ENCODE measurements around the gene AUTS2.

AUTS2 gene

GRCh38 chr7:69907720-69908119 lies 309.4 kb downstream of the AUTS2 start:
- no peak overlapping the region for H3K4me3 ChIP-seq (ENCODE audit: low read depth, low read length)
- DNase-seq (ENCODE audit: low read depth) = no peak
- TF ChIP-seq CTCF (IDR thresholded peaks at IDR 0.05; ENCODE audit: low read depth, low read length, missing control alignments) = no peak
- in situ Hi-C loops (cut with HindIII; ENCODE audit: low sequenced_read_pairs) = no loop called here

- in situ Hi-C loops (cut with HindIII; ENCODE audit: low sequenced_read_pairs) = no loop called here
- no peak overlapping the region for H3K4me3 ChIP-seq (ENCODE audit: low read depth, low read length)
- no peak for DNase-seq (ENCODE audit: low read depth)
- no peak for TF ChIP-seq CTCF (IDR thresholded peaks at IDR 0.05; ENCODE audit: low read depth, low read length, missing control alignments)
Observed at GRCh38 chr7:69908454-69908853, 310.2 kb downstream of the AUTS2 start.

- DNase-seq (ENCODE audit: low read depth) = no peak
- in situ Hi-C loops (cut with HindIII; ENCODE audit: low sequenced_read_pairs) = no loop called here
- no peak overlapping the region for H3K4me3 ChIP-seq (ENCODE audit: low read depth, low read length)
- TF ChIP-seq CTCF (IDR thresholded peaks at IDR 0.05; ENCODE audit: low read depth, low read length, missing control alignments) = no peak
Observed at GRCh38 chr7:69910150-69910549, 311.9 kb downstream of the AUTS2 start.

- H3K4me3 ChIP-seq (ENCODE audit: low read depth, low read length) = no peak overlapping the region
- in situ Hi-C loops (cut with HindIII; ENCODE audit: low sequenced_read_pairs) = no loop called here
- no peak for DNase-seq (ENCODE audit: low read depth)
- no peak for TF ChIP-seq CTCF (IDR thresholded peaks at IDR 0.05; ENCODE audit: low read depth, low read length, missing control alignments)
Observed at GRCh38 chr7:69911337-69911736, 313.1 kb downstream of the AUTS2 start.

GRCh38 chr7:69912141-69912540 lies 313.9 kb downstream of the AUTS2 start:
- in situ Hi-C loops (cut with HindIII; ENCODE audit: low sequenced_read_pairs) = no loop called here

GRCh38 chr7:69912846-69913245 lies 314.6 kb downstream of the AUTS2 start:
- in situ Hi-C loops (cut with HindIII; ENCODE audit: low sequenced_read_pairs) = no loop called here
- TF ChIP-seq CTCF (IDR thresholded peaks at IDR 0.05; ENCODE audit: low read depth, low read length, missing control alignments) = no peak
- DNase-seq (ENCODE audit: low read depth) = no peak
- no peak overlapping the region for H3K4me3 ChIP-seq (ENCODE audit: low read depth, low read length)

More at GRCh38 chr7:69912141-69912540, 313.9 kb downstream of the AUTS2 start:
- H3K4me3 ChIP-seq (ENCODE audit: low read depth, low read length) = no peak overlapping the region
- DNase-seq (ENCODE audit: low read depth) = no peak
- TF ChIP-seq CTCF (IDR thresholded peaks at IDR 0.05; ENCODE audit: low read depth, low read length, missing control alignments) = no peak
